Suppressor macrophage treated with lipopolysaccharide for 4 hours (primary cell): ENCODE data around the gene TUG1.

ENCODE experiments used
- DNase-seq: peaks from one replicate; pipeline ENCODE4 v3.0.0-alpha.2; 2020

TUG1 gene

DNA sequence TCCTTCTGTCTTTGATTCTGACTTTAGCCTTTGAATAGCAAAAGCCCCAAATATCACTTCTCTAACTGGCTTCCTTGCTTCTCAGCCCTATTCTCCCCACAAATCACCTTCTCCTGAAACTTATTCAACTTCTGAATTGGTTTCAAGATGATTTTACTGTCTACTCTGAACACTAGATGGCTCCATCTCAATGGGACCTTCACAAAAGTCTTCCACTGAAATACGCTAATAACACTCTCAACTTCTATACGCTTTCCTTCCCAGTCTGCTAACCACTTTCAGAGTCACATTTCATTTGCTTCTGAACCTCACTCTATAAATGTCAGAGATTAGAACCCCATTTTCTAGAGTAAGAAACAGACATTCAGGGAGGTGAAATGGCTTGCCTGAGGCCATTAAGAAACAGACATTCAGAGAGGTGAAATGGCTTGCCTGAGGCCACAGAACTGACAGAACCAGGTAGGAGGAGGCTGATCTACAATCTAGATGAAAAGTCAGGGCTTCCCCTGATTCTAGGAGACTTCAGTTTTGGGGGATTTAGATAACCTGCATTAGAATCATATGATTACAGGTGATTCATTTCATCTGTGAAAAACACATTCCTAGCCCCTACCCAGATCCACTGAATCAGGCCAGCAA lies 21.1 kb upstream of the TUG1 start:
- peak; percentile 43 for DNase-seq

DNA sequence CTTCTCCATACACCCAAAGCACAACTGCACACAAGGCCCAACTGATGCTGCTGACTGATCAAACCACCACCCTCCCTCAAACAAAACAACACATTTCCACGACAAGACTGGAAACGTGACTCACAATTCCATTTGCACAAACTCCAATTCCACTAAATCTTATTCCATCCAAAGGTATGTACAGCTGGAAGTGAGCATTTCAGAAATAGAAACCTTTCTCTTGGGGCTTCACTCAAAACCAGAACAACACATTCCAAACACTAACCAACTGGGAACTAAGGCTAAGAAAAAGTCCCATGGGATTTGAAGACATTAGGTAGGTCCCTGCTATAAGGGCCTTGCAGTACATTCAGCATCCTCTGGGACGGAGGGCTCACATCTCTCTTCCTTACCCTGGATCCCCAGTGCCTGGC lies 20.1 kb upstream of the TUG1 start:
- DNase-seq = no peak

DNA sequence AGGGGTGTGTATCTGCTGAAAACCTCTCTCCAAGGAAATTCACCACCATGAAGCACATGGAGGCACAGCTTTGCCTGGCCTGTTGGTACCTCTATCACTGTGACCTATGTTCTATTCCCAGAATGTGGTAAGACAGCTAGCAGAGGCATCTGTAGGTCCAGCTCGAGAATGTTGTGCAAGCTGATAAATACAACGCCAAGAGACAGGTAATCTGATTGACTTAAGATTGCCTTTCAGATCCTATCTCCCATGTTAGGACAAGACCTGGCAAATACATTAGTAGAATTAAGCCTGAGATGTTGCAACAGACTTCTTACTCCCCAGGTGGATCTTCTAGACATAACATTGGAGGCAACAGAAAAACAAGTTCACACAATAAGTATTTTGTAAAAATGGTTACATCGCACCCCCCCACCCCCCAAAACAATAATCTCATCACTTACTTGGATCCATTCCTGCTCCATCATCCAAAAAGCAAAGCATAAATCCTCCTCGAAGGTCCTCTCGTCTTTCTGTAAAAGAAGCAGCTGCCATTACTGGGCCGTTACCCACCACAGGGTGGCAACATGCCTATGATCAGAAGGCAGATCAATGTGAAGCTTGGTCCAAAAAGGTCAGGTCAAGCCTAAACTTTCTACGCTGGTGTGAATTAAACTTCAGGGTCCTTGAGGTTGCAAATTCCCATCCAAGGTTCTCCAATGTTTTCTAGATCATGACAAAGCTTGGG lies 19.0 kb upstream of the TUG1 start:
- DNase-seq = no peak

DNA sequence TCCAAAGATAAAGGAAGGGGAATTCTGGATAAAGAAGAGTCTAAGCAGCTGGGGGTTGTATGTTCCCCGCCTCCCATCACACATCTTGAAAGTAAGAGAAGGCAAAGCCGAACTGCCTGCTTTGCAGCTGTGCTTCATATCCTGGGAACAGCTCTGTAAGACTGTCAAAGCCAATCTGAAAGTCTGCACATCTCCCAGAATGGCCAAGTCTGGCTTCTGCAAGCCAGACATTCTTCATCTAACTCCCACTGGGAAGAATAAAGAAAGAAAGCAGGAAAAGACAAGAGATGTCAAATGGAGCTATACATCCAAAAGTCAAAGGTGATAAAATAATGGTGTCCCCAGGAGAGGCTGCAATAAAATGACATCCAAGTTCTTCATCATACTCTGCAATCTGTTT lies 15.9 kb upstream of the TUG1 start:
- no peak for DNase-seq

DNA sequence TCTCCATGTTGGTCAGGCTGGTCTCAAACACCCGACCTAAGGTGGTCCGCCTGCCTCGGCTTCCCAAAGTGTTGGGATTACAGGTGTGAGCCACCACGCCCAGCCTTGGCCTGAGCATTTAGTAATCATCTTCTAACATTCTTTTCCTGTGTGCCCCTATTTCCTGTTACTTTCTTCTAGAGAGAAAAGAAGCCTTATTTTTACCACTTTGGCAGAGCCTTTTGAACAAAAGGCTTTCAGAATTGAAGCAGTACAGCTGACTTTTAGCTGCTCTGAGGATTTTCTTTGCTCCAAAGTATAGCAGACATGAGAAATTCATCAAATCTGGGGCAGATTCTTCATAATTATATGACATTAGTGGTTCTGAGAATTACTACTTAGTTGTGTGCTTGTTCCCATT lies 13.9 kb upstream of the TUG1 start:
- DNase-seq = no peak

DNA sequence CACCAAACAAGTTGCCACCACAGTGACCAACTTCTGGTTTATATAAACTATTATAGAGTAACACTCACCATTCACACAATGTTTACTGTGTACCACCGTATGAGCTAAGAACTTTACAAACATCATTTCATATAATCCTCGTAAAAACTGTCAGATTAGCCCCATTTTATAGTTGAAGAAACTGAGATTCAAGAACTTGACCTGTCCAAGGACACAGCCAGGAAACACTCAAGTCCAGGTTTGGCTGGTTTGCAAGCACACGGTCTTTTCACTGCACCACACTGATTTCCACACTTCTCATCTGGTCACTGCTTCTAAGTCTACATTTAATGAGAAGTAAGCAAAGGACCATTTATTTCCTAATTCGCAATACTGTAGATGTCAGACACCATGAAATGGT lies 4.2 kb upstream of the TUG1 start:
- no peak for DNase-seq

DNA sequence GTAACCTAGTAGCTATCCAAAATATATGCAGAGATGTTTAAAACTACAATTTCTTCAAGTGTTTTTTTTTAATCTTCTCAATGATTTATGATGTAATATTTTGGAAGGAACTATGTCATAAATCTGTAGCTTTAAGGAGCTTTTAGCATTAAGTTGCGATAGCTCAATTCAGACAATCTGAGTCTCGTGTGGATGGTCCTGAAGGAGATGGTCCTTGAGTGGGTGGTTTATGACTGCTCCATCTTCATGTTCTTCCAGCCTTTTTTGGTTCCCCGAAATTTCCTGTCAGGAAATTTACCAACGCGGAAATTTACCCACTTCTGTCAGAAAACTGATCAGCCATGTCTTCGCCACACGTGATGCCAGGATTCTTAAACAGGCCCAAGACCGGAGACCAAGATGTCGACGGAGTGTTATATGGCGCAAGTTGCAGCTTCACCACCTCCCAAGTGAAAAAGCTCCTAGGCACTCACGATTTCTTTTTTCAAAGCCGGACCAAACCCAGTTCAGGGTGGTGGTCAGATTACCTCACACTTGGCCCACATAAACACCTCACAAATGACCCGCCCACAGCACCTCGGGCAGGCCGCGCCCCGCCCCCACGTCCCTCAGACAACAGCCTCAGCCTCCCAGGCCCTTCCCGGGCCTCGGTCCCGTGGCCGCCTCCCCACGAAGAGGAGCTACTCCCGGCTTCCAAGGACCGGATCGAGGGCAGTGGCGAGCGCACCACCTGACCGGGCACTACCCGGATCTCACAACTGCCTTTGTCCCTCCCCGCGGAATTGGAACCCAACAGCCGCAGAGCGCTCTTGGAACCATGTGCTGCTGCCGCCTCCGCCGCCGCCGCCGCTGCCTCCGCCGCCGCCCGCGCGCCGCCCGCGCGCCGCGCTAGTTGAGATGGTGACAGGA lies 796 bp upstream of the TUG1 start, which contains the start of gene MORC2:
TSS of gene MORC2 (minus strand) at position 760 of the 909 bp plus-strand sequence. CDS start 885 bp downstream, outside the sequence.
- no peak for DNase-seq

DNA sequence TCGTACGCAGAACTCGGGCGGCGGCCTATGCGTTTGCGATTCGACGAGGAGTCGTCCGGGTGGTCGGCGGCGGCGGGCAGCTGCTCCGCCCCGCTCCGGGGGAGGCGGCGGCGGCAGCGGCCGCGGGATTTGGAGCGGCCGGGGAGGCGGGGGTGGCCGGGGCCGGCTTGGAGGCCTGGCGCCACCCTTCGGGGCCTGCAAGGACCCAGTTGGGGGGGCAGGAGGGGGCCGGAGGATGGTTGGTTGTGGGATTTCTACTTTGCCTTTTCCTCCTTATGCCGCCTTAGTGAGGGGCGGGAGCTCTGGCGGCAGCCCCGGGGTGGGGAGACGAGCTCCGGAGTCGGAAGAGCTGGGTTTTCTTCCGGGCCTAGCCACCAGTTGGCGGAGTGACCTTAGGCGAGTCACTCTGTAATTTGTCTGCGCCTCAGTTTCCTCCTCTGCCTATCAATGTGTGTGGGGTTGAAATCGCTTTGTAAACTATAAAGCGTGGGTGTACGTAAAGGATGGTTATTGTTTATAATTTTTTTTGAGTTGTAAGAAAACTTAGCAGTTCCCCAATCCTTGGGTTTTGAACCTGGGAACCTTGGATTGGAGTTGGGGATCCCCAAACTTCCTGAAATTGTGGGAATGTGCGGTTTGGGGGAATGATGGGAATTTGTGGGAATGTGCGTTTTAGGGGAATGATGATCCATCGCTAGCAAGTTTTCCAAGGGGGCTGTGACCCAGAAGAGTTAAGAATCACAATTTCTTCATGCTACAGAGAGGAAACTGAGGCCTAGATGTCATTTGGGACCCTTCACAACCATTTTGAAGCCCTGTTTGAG lies 679 bp downstream of the TUG1 start:
- DNase-seq = no peak

DNA sequence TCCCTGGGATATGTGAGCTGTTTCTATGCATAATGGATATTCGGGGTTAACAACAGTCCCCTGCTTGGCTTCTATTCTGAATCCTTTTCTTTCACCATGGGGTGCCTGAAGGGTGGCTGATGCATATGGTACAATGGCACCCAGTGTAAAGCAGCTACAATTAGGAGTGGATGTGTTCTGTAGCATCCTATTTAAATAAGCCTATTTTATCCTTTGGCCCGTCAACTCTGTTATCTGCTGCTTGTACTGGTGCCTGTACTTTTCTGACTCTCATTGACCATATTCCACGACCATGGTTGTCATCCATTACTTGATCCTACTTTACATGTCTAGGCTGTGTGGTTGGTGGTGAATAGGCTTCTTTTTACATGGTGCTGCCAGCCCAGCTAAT lies 1.3 kb downstream of the TUG1 start:
- no peak for DNase-seq

DNA sequence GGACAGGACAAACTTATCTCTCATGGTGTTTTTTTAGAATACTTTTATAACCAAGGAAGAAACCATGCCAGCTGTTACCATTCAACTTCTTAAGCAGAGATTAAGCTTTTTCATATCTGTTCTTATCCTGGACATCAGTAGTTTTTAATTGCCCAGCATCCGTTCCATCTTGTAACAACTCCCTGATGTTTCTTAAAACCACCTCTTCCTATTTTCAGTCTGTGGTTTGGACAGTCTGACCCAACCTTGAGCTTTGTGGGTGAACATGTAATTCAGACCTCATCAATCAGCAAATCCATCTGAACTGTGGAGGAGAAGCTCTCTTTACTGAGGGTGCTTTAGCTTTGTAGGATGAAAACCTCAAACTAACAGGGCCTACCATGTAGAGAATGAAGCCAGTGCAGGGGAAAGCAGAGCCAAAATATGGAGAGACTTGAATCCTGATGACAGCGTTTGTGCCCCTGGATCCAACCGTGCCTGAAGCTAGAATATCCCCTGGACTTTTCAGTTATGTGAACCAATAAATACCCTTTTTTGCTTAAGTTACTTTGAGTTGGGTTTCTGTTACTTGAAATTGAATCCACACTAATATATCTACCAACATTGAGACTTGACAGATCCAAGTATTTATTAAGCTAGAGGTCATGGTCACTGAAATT lies 9.4 kb downstream of the TUG1 start:
- no peak for DNase-seq

DNA sequence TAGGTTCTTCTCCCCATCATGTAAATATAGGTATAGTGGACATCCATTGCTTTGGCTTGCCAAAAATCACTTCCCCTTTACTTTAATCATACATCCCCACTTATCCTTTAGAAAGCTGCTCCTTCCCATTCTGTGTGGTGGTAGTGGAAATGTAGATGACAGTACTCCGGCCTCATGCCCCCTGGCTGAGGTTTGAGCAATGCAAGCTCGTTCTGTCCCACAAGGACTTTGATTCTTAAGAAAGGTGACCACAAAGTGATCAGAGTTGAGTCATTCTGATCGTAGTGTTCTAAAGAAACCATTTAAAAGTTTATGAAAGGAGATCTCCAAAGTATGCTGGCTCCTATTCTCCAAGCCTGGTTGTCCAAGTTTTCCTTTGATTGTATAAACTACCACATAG lies 10.9 kb downstream of the TUG1 start:
- no peak for DNase-seq

DNA sequence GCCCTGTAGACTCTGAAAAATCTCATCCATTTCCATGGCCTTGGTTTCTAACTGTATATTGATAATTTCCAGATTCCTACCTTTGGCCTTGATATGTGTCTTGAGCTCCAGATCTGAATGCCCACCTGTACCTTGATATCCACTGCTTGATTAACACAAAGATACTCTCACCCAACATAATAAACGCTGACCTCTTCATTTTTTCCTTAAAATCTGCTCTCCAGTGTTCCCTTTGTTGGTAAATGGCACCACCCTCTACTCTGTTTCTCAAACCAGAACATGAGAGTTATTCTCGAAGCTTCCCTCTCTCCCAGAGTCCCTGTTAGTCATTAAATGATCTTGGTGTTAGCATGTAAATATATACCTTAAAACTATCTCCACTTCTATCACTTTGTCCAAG lies 13.4 kb downstream of the TUG1 start:
- DNase-seq = no peak

DNA sequence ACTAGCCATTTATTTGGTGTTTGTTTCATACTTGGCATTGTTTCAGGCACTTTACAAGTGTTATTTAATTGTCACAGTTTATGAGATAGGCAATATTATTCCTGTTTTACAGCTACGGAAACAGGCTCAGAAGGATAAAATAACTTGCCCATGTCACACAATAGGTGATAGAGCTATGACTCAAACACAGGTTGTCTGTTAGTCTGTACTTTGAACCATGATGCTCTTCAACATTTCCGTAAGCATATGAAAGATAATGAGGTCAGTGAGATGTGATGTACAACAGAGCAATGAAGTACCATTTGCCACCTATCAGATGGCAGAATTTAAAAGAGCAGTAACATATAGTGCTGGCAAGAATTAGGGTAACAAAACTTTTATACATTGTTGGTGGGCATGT lies 15.3 kb downstream of the TUG1 start:
- no peak for DNase-seq

DNA sequence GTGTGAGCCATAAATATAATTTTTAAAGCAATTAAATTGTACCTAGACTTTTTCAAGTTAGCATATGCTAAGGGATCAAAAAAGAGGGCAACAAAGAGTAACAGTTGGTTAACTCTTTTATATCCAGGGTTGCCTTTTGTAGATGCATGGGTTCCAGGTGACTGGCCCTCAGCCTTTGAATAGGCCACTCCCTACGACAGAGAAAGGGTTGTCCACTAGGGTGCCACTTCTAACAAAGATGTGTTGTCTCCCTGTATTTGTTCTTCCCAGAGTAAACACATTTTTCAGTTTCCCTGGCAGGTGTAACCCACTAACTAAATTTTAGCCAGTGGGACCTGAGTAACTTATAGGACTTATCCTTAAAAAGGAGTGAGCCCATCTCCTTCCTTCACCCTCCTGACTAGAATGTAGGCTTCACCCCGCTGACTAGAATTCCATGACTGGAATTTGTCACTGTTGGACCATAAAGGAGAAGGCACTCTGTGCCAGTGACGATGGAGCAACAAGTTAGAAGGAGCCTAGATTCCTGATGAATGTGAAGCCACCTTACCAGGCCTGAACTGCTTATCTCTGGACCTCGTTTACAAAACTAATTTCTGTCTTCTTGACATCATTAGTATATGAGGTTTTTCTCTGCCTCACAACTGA lies 16.6 kb downstream of the TUG1 start:
- DNase-seq = no peak

DNA sequence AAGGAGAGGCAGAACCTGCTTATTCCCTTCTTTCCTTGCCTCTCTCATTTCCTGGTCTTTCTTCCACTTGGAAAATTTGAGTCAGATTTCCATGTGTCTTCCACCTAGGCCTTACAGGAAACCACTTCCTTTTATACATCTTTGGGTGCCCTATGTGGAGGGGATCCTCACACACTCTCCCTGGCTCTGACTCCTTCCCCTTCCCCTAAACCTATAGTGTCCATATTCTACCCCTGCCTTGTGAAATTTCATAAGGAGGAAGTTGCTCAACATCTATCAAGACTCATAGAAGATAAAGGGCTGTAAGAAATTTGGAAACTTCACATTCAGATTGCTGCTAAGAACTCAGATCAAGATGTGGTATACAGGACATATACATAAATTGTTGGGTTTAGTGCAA lies 20.4 kb downstream of the TUG1 start:
- DNase-seq = peak; percentile 50

DNA sequence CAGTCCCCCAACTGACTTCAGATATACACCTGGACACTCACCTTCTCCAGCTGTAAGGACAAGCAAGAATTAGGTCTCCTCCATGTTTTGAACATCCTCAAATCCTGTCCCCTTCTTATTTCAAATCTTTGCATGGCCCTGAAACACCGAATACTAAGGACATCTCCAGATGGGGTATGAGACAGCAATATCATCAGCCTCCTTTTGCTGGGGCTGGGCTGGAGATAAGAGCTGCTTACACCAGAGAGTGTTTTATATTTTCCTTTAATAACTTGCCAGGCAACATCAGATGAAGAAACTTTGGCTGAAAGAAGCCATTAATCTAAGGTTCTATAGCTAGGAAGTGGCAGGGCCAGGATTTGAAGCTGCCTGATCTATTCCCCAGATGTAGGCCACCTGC lies 21.6 kb downstream of the TUG1 start:
- no peak for DNase-seq

DNA sequence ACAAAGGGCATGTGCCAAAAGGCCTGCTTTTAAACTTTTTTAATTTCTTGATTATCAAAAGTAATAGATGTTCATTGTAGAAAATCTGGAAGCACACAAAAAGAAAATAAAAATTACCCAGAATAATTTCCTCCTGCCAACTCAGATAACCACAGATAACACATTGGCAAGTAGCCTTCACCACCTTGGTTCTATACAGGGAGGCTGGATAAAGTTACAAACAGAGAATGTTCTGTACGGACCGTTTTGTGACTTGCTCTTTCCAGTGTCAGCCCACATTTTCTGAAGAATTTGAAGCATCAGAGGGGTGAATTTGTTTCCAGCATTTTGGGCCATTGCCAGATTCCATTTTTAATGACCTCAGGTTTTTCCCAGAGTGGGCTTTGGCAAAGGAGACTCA lies 23.5 kb downstream of the TUG1 start:
- DNase-seq = no peak

DNA sequence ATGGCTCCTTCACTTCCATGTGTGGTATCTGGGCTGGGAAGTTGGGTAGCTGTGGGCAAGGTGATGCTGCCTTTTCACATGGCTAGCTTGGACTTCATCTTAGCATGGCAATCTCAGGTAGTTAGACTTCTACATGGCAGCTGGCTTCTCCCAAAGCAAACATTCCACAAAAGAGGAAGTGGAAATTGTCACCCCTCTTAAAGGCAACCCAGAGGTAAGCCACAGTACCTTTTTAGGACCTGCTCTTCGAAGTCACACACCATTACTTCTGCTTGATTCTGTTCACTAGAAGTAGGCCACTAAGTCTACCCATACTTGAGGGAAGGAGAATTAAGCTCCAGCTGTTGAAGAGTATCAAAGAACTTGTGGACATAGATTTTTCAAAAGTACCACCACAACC lies 25.9 kb downstream of the TUG1 start:
- DNase-seq = no peak

DNA sequence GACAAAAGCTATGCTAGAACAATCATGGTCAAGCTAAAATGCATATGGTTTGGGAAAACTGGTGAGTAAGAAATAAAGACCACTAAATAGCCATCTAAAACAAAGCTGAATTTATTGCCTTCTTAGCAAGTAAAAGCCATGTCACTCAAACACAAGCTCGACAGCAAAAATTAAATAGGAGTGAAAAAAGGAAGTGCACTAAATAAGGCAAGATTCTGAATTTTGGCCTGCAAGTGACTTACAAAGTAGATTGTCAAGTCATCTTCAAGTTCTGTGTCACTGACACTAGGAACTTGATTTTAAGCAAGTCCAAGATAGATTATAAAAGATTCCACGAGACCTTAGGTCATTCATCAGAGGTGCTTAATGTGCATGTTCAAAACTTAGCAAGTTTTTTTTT lies 27.4 kb downstream of the TUG1 start:
- DNase-seq = peak; percentile 35

DNA sequence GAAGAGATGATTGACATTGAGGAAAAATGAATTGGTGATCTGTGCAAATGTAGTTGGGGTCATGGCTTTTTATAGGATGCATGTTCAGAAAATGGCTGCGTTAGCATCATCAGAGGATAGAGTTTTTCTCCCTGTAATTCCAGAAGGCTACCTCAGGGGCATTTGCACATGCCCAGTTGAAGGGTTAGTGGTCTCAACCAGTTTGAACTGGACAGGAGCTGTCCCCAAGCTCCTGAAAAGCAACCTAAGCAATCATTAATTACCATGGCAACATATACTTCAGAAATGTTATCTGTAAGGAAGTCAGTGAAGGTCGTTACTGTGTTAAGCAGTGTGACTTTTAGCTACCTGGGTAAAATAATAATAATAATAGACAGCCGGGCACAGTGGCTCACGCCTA lies 29.3 kb downstream of the TUG1 start:
- DNase-seq = no peak

DNA sequence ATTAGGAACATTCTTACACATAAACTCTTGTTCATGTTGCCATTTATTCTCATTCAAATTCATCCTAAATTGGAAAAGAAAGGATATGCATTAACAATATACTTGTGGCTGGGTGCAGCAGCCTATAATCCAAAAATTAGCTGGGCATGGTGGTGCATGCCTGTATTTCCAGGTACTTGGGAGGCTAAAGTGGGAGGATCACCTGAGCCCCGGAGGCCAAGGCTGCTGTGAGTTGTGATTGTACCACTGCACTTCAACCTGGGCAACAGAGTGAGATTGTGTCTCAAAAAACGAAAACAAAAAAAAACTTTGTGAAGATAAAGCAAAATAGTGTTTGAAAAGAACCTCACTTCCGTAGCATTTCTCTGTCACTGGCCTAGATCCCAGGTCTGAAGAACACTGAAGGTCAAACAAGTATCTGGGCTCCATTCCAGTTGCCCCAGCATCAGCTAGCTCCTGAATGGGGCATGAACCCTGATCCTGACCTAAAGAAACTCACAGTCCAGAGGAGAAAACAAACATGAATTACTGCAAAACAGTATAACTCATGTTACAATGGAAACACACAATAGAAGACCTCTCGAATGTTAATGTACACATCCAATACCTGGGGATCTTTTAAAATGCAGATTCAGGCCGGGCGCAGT lies 32.2 kb downstream of the TUG1 start:
- DNase-seq = no peak
